ENCODE results near the gene TRIB2.

DNA sequence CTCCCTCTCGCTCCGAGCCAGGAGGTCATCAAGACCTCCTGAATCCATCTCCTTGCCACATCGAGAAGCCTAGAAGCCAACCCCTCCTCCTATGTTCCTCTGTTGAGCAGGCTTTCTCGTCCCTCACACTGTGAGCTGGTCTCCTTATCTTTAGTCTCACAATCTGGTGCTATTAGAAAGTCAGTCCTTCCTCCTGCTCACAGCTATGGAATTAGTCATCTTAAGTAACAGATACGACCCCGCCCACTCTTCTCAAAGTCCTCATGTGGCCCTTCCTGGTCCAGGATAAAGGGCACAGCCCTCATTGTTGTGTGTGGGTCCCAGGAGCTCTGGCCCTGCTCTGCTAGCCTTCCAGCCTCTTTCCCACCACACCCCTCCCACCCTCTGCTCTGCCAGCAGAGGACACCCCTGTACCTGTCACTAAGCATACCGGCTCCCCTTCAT is 41.4 kb upstream of the TRIB2 start:
- no peak for TF ChIP-seq EZH2 (IDR thresholded peaks at IDR 0.05; ENCODE audit: borderline replicate concordance, low read depth, low read length, poor library complexity, severe bottlenecking)
- TF ChIP-seq, protein P1, sequence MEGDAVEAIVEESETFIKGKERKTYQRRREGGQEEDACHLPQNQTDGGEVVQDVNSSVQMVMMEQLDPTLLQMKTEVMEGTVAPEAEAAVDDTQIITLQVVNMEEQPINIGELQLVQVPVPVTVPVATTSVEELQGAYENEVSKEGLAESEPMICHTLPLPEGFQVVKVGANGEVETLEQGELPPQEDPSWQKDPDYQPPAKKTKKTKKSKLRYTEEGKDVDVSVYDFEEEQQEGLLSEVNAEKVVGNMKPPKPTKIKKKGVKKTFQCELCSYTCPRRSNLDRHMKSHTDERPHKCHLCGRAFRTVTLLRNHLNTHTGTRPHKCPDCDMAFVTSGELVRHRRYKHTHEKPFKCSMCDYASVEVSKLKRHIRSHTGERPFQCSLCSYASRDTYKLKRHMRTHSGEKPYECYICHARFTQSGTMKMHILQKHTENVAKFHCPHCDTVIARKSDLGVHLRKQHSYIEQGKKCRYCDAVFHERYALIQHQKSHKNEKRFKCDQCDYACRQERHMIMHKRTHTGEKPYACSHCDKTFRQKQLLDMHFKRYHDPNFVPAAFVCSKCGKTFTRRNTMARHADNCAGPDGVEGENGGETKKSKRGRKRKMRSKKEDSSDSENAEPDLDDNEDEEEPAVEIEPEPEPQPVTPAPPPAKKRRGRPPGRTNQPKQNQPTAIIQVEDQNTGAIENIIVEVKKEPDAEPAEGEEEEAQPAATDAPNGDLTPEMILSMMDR (conservative IDR thresholded peaks at IDR 0.05; ENCODE audit: low read depth, low read length) = no peak
